Caco-2 (cell line): Measurements from ENCODE around the gene AUTS2. TPM values are rescaled to one million over a fixed set of nuclear protein-coding genes. Genes with fewer than 3 reads are reported as not detected.

Experiments
- BruUV-seq: library from RNA; stranded (reverse); fragments of 400-500 nt; replicated peaks from 2 replicates; lab custom pipeline; 2021; lab: Mats Ljungman, UMichigan
- CTCF ChIA-PET: fragments of 300-600 bp; sonication (Branson Sonifier 250); formaldehyde crosslinking; loops from one replicate; lab custom pipeline; 2022; ENCODE audit warnings: antibody characterized with exemption; lab: Charles Lee
- POLR2A ChIA-PET: fragments of 300-600 bp; sonication (Branson Sonifier 250); formaldehyde crosslinking; loops from one replicate; lab custom pipeline; 2022; ENCODE audit warnings: antibody characterized with exemption; lab: Charles Lee
- DNase-seq, 2 experiments: peaks; one replicate each; pipeline versions ENCODE4 v3.0.0 to v3.0.0-alpha.2; 2020 to 2022
- H3K27me3 ChIP-seq: replicated peaks from 2 replicates; pipeline ENCODE4 v1.6.0; 2011; ENCODE audit warnings: low read length; ENCODE audit not compliant: control insufficient read depth, insufficient read depth
- H3K36me3 ChIP-seq: 2 replicates; pipeline ENCODE4 v1.5.1; 2011; ENCODE audit warnings: low read length; ENCODE audit not compliant: control insufficient read depth, insufficient read depth
- H3K4me1 ChIP-seq: fragments of 250-450 bp; sonication (Bioruptor Pico); 2 replicates; pipeline ENCODE4 v1.5.1; 2020; ENCODE audit warnings: mild to moderate bottlenecking
- H3K4me3 ChIP-seq: 2 replicates; pipeline ENCODE4 v1.5.1; 2011; ENCODE audit warnings: low read depth, mild to moderate bottlenecking, control low read depth, low read length
- H3K9me3 ChIP-seq: fragments of 250-450 bp; sonication (Bioruptor Pico); 2 replicates; pipeline ENCODE4 v1.5.1; 2020; ENCODE audit warnings: mild to moderate bottlenecking, moderate library complexity
- H3K27ac Mint-ChIP-seq: one replicate; pipeline ENCODE4 v1.8.0; 2022; ENCODE audit warnings: mixed read lengths; ENCODE audit not compliant: unreplicated experiment
- H3K27me3 Mint-ChIP-seq: one replicate; pipeline ENCODE4 v1.8.0; 2022; ENCODE audit warnings: mixed read lengths; ENCODE audit not compliant: insufficient read depth, unreplicated experiment
- H3K36me3 Mint-ChIP-seq: one replicate; pipeline ENCODE4 v1.8.0; 2022; ENCODE audit warnings: mild to moderate bottlenecking, mixed read lengths; ENCODE audit not compliant: insufficient read depth, unreplicated experiment
- H3K4me1 Mint-ChIP-seq: one replicate; pipeline ENCODE4 v1.8.0; 2022; ENCODE audit warnings: low read depth, mixed read lengths; ENCODE audit not compliant: unreplicated experiment
- H3K4me3 Mint-ChIP-seq: one replicate; pipeline ENCODE4 v1.8.0; 2022; ENCODE audit warnings: mild to moderate bottlenecking, moderate library complexity, mixed read lengths; ENCODE audit not compliant: unreplicated experiment
- H3K9me3 Mint-ChIP-seq: one replicate; pipeline ENCODE4 v1.8.0; 2022; ENCODE audit warnings: mixed read lengths; ENCODE audit not compliant: unreplicated experiment
- CTCF ChIP-seq, 2 experiments: fragments of 200-600 bp in 1 of 2; IDR thresholded peaks; 1 replicate in 1 of 2; 2 replicates in 1 of 2; pipeline versions ENCODE4 v1.5.1 to v1.8.0; 2011 to 2022; ENCODE audit warnings: antibody characterized with exemption in 1 of 2, control low read depth in 1 of 2, inconsistent platforms in 1 of 2, low read depth in 1 of 2, low read length in 1 of 2, mild to moderate bottlenecking in 1 of 2, moderate library complexity in 1 of 2; ENCODE audit not compliant: insufficient read depth in 1 of 2, severe bottlenecking in 1 of 2, unreplicated experiment in 1 of 2
- intact Hi-C: fragments of 100-400 bp; cut with micrococcal nuclease; formaldehyde crosslinking; loops from one replicate; pipeline ENCODE4 v1.10.0; 2022; ENCODE audit not compliant: unreplicated experiment
- total RNA-seq: library from RNA; stranded (reverse); gene quantifications from 2 replicates; pipeline ENCODE4 v1.2.3, GENCODE V29; 2022

Gene AUTS2
- total RNA-seq, 1 experiment from 2014 or later = 37.1 TPM

- no peak for DNase-seq
- ChIA-PET POLR2A (no interaction called here), CTCF (no interaction called here)
- no TSS peak for BruUV-seq
- Histone ChIP-seq H3K36me3 (no peaks in the 10 kb centered on the region), H3K4me3 (no peak overlapping the region), H3K9me3 (no peaks in the 10 kb centered on the region), H3K27me3 (no peaks in the 10 kb centered on the region), H3K4me1 (peaks cover 10% of the 10 kb centered on the region; the same call in 1 of the 2 replicates)
- intact Hi-C loops = no loop called here
- no peak overlapping the region for H3K4me3 Mint-ChIP-seq
- H3K9me3 Mint-ChIP-seq = no peaks in the 10 kb centered on the region
- H3K27ac Mint-ChIP-seq = no peak overlapping the region
- no peak for TF ChIP-seq CTCF (IDR thresholded peaks at IDR 0.05; ENCODE audit: insufficient read depth in 1 of 2, low read depth in 1 of 2, low read length in 1 of 2, severe bottlenecking in 1 of 2, unreplicated experiment in 1 of 2)
- no peaks in the 10 kb centered on the region for H3K27me3 Mint-ChIP-seq
- no peaks in the 10 kb centered on the region for H3K4me1 Mint-ChIP-seq
- H3K36me3 Mint-ChIP-seq = no peaks in the 10 kb centered on the region
Observed at GRCh38 chr7:70472601-70473237, 874.4 kb downstream of the AUTS2 start.

- POLR2A ChIA-PET = no interaction called here
- no peak for DNase-seq
- H3K27me3 ChIP-seq = no peaks in the 10 kb centered on the region
- Mint-ChIP-seq H3K27ac (no peak overlapping the region), H3K27me3 (no peaks in the 10 kb centered on the region), H3K4me3 (no peak overlapping the region), H3K36me3 (no peaks in the 10 kb centered on the region), H3K9me3 (no peaks in the 10 kb centered on the region), H3K4me1 (no peaks in the 10 kb centered on the region)
- intact Hi-C loops = no loop called here
- no peak for TF ChIP-seq CTCF (IDR thresholded peaks at IDR 0.05; ENCODE audit: insufficient read depth in 1 of 2, low read depth in 1 of 2, low read length in 1 of 2, severe bottlenecking in 1 of 2, unreplicated experiment in 1 of 2)
- no peaks in the 10 kb centered on the region for H3K9me3 ChIP-seq
- H3K4me3 ChIP-seq = no peak overlapping the region
- no TSS peak for BruUV-seq
- CTCF ChIA-PET = no interaction called here
- H3K4me1 ChIP-seq = peaks cover 10% of the 10 kb centered on the region; the same call in 1 of the 2 replicates
- H3K36me3 ChIP-seq = no peaks in the 10 kb centered on the region
Observed at GRCh38 chr7:70474639-70475234, 876.5 kb downstream of the AUTS2 start.

- Mint-ChIP-seq H3K27me3 (no peaks in the 10 kb centered on the region), H3K4me1 (peaks cover 13% of the 10 kb centered on the region), H3K36me3 (no peaks in the 10 kb centered on the region), H3K27ac (no peak overlapping the region), H3K9me3 (no peaks in the 10 kb centered on the region), H3K4me3 (no peak overlapping the region)
- ChIA-PET POLR2A (no interaction called here), CTCF (no interaction called here)
- H3K9me3 ChIP-seq = no peaks in the 10 kb centered on the region
- no peak overlapping the region for H3K4me3 ChIP-seq
- no peak for TF ChIP-seq CTCF (IDR thresholded peaks at IDR 0.05; ENCODE audit: insufficient read depth in 1 of 2, low read depth in 1 of 2, low read length in 1 of 2, severe bottlenecking in 1 of 2, unreplicated experiment in 1 of 2)
- intact Hi-C loops = loop anchor here (2.0 kb wide), 1 partner anchor 15 kb away; no protein-coding TSS in a partner anchor
- no peak for DNase-seq
- no TSS peak for BruUV-seq
- H3K4me1 ChIP-seq = peaks cover 10% of the 10 kb centered on the region; the same call in 1 of the 2 replicates
- H3K27me3 ChIP-seq = no peaks in the 10 kb centered on the region
- no peaks in the 10 kb centered on the region for H3K36me3 ChIP-seq
Observed at GRCh38 chr7:70477036-70478010, 879.0 kb downstream of the AUTS2 start.
